Stimulated activated naive CD8-positive, alpha-beta T cell treated with anti-CD3 and anti-CD28 coated beads, Interleukin-15, amount 100 ng/mL, for 72 hours (primary cell): ENCODE results near the gene APCDD1L.

ENCODE experiments used
- ATAC-seq: fragments of 150-1000 bp; cut with Tn5 transposase; 2 replicates; pipeline ENCODE4 v1.10.0; 2021; ENCODE audit warnings: mild to moderate bottlenecking, moderate library complexity
- DNase-seq, 2 donors: peaks; one replicate each; pipeline ENCODE4 v3.0.0; 2021 to 2022
- H3K27ac Mint-ChIP-seq, 2 donors: one replicate each; pipeline ENCODE4 v1.8.0; 2022; ENCODE audit warnings: mild to moderate bottlenecking in 2 of 2, mixed read lengths in 2 of 2, moderate library complexity in 2 of 2
- H3K27me3 Mint-ChIP-seq: one replicate; pipeline ENCODE4 v1.8.0; 2022; ENCODE audit warnings: mixed read lengths
- H3K4me1 Mint-ChIP-seq: one replicate; pipeline ENCODE4 v1.8.0; 2022; ENCODE audit warnings: mild to moderate bottlenecking, mixed read lengths
- H3K4me3 Mint-ChIP-seq, 2 donors: one replicate each; pipeline ENCODE4 v1.8.0; 2022; ENCODE audit warnings: mild to moderate bottlenecking in 2 of 2, mixed read lengths in 2 of 2, moderate library complexity in 1 of 2
- H3K9me3 Mint-ChIP-seq, 2 donors: one replicate each; pipeline ENCODE4 v1.8.0; 2022; ENCODE audit warnings: mixed read lengths in 2 of 2

The APCDD1L gene

GRCh38 chr20:58526411-58526810, 11.2 kb upstream of the APCDD1L start:
- Mint-ChIP-seq H3K27me3 (no peaks in the 10 kb centered on the region), H3K27ac (no peak overlapping the region), H3K4me1 (no peaks in the 10 kb centered on the region), H3K4me3 (no peak overlapping the region), H3K9me3 (peaks cover 23 to 24% of the 10 kb centered on the region in 2 donors)
- ATAC-seq (no peak), DNase-seq (no peak)

- no peak overlapping the region for H3K27ac Mint-ChIP-seq
- H3K4me1 Mint-ChIP-seq: no peaks in the 10 kb centered on the region
- no peak overlapping the region for H3K4me3 Mint-ChIP-seq
- ATAC-seq (no peak), DNase-seq (no peak)
- H3K9me3 Mint-ChIP-seq: peaks cover 16 to 18% of the 10 kb centered on the region in 2 donors
- H3K27me3 Mint-ChIP-seq: no peaks in the 10 kb centered on the region
Measured at GRCh38 chr20:58524814-58525213, 9.6 kb upstream of the APCDD1L start.

GRCh38 chr20:58523971-58524315, 8.7 kb upstream of the APCDD1L start:
- no peaks in the 10 kb centered on the region for H3K4me1 Mint-ChIP-seq
- H3K27ac Mint-ChIP-seq: no peak overlapping the region
- ATAC-seq (no peak), DNase-seq (no peak)
- no peak overlapping the region for H3K4me3 Mint-ChIP-seq
- H3K9me3 Mint-ChIP-seq: peaks cover 15 to 16% of the 10 kb centered on the region in 2 donors
- H3K27me3 Mint-ChIP-seq: no peaks in the 10 kb centered on the region

- ATAC-seq (no peak), DNase-seq (no peak)
- H3K27ac Mint-ChIP-seq: no peak overlapping the region
- peaks cover 10 to 16% of the 10 kb centered on the region in 2 donors for H3K9me3 Mint-ChIP-seq
- no peaks in the 10 kb centered on the region for H3K27me3 Mint-ChIP-seq
- H3K4me3 Mint-ChIP-seq: no peak overlapping the region
- H3K4me1 Mint-ChIP-seq: no peaks in the 10 kb centered on the region
Measured at GRCh38 chr20:58523072-58523970, 8.1 kb upstream of the APCDD1L start.

GRCh38 chr20:58522666-58523065, 7.5 kb upstream of the APCDD1L start:
- ATAC-seq: no peak
- DNase-seq: no peak
- Mint-ChIP-seq H3K9me3 (peaks cover 10 to 16% of the 10 kb centered on the region in 2 donors), H3K4me1 (no peaks in the 10 kb centered on the region), H3K27me3 (peaks cover 4% of the 10 kb centered on the region), H3K4me3 (no peak overlapping the region), H3K27ac (no peak overlapping the region)

GRCh38 chr20:58521763-58522162, 6.6 kb upstream of the APCDD1L start:
- Mint-ChIP-seq H3K27ac (no peak overlapping the region), H3K4me3 (no peak overlapping the region), H3K4me1 (no peaks in the 10 kb centered on the region), H3K9me3 (peaks cover 10% of the 10 kb centered on the region in 2 donors), H3K27me3 (peaks cover 12% of the 10 kb centered on the region)
- ATAC-seq: no peak
- DNase-seq: no peak

- no peak for DNase-seq
- Mint-ChIP-seq H3K27ac (no peak overlapping the region), H3K9me3 (no peaks in the 10 kb centered on the region), H3K4me1 (no peaks in the 10 kb centered on the region), H3K27me3 (peaks cover 28% of the 10 kb centered on the region), H3K4me3 (no peak overlapping the region)
- no peak for ATAC-seq
Measured at GRCh38 chr20:58519940-58520712, 4.9 kb upstream of the APCDD1L start.

- Mint-ChIP-seq H3K4me3 (no peak overlapping the region), H3K27ac (no peak overlapping the region), H3K9me3 (no peaks in the 10 kb centered on the region), H3K4me1 (no peaks in the 10 kb centered on the region), H3K27me3 (peaks cover 34% of the 10 kb centered on the region)
- DNase-seq (no peak), ATAC-seq (no peak)
Measured at GRCh38 chr20:58518896-58519593, 3.8 kb upstream of the APCDD1L start.

- Mint-ChIP-seq H3K27ac (no peak overlapping the region), H3K4me3 (no peak overlapping the region), H3K4me1 (no peaks in the 10 kb centered on the region), H3K9me3 (no peaks in the 10 kb centered on the region), H3K27me3 (peaks cover 41% of the 10 kb centered on the region)
- ATAC-seq (no peak), DNase-seq (no peak)
Measured at GRCh38 chr20:58518387-58518786, 3.2 kb upstream of the APCDD1L start.

- DNase-seq (no peak), ATAC-seq (no peak)
- peaks cover 58% of the 10 kb centered on the region for H3K27me3 Mint-ChIP-seq
- H3K4me1 Mint-ChIP-seq: no peaks in the 10 kb centered on the region
- no peak overlapping the region for H3K27ac Mint-ChIP-seq
- H3K4me3 Mint-ChIP-seq: no peak overlapping the region
- no peaks in the 10 kb centered on the region for H3K9me3 Mint-ChIP-seq
Measured at GRCh38 chr20:58514321-58515232, 622 bp downstream of the APCDD1L start.

GRCh38 chr20:58513580-58514285, 1.5 kb downstream of the APCDD1L start:
- H3K27ac Mint-ChIP-seq: no peak overlapping the region
- no peaks in the 10 kb centered on the region for H3K9me3 Mint-ChIP-seq
- DNase-seq (no peak), ATAC-seq (no peak)
- H3K27me3 Mint-ChIP-seq: peaks cover 58% of the 10 kb centered on the region
- no peaks in the 10 kb centered on the region for H3K4me1 Mint-ChIP-seq
- H3K4me3 Mint-ChIP-seq: no peak overlapping the region

- Mint-ChIP-seq H3K27me3 (peaks cover 57% of the 10 kb centered on the region), H3K4me3 (no peak overlapping the region), H3K4me1 (no peaks in the 10 kb centered on the region), H3K27ac (no peak overlapping the region), H3K9me3 (no peaks in the 10 kb centered on the region)
- no peak for ATAC-seq
- no peak for DNase-seq
Measured at GRCh38 chr20:58512808-58513552, 2.2 kb downstream of the APCDD1L start.

- no peak for DNase-seq
- no peak overlapping the region for H3K4me3 Mint-ChIP-seq
- no peak overlapping the region for H3K27ac Mint-ChIP-seq
- no peaks in the 10 kb centered on the region for H3K4me1 Mint-ChIP-seq
- ATAC-seq: no peak
- H3K27me3 Mint-ChIP-seq: peaks cover 46% of the 10 kb centered on the region
- H3K9me3 Mint-ChIP-seq: peaks cover 0 to 4% of the 10 kb centered on the region in 2 donors
Measured at GRCh38 chr20:58511861-58512260, 3.3 kb downstream of the APCDD1L start.

- DNase-seq (no peak), ATAC-seq (no peak)
- Mint-ChIP-seq H3K9me3 (peaks cover 3 to 8% of the 10 kb centered on the region in 2 donors), H3K27me3 (peaks cover 43% of the 10 kb centered on the region), H3K4me3 (no peak overlapping the region), H3K27ac (no peak overlapping the region), H3K4me1 (no peaks in the 10 kb centered on the region)
Measured at GRCh38 chr20:58511364-58511763, 3.8 kb downstream of the APCDD1L start.
